K562 (cell line): ENCODE measurements around the gene JAK3.

Source experiments
- CEBPB ChIP-seq: fragments of 450-650 bp; IDR thresholded peaks from 2 replicates; pipeline ENCODE4 v1.6.1; 2016; ENCODE audit warnings: missing genetic modification characterization, missing compliant biosample characterization
- CHD1 ChIP-seq: fragments of 200-600 bp; sonication (generic); IDR thresholded peaks from one replicate; pipeline ENCODE4 v1.6.1; 2012; ENCODE audit warnings: mild to moderate bottlenecking, moderate library complexity, low read length, inconsistent platforms
- GABPA ChIP-seq: fragments of 200-800 bp; sonication (Bioruptor generic); conservative IDR thresholded peaks from 2 replicates; pipeline ENCODE4 v1.6.1; 2016; ENCODE audit warnings: low read depth, missing genetic modification characterization, missing compliant biosample characterization
- KLF16 ChIP-seq: IDR thresholded peaks from 2 replicates; pipeline ENCODE4 v1.6.1; 2016; ENCODE audit warnings: antibody characterized with exemption
- MAFK ChIP-seq: IDR thresholded peaks from 2 replicates; pipeline ENCODE4 v1.6.1; 2011; ENCODE audit warnings: low read length, improper control_type of control experiment
- MYC ChIP-seq, 2 experiments: fragments of 250-450 bp in 1 of 2; sonication (Bioruptor Pico) in 1 of 2; IDR thresholded peaks; 2 replicates each; pipeline versions ENCODE4 v1.5.1 to v1.6.1; 2012 to 2021; ENCODE audit warnings: low read depth in 2 of 2, borderline replicate concordance in 1 of 2, improper control_type of control experiment in 1 of 2, low read length in 1 of 2, mild to moderate bottlenecking in 1 of 2, moderate library complexity in 1 of 2
- PHTF2 ChIP-seq: fragments of 250-450 bp; sonication (Bioruptor Pico); IDR thresholded peaks from 2 replicates; pipeline ENCODE4 v1.5.0; 2021; ENCODE audit warnings: mild to moderate bottlenecking
- POLR2A ChIP-seq: fragments of 450-650 bp; conservative IDR thresholded peaks from 2 replicates; pipeline ENCODE4 v1.6.1; 2016
- RREB1 ChIP-seq: fragments of 250-450 bp; sonication (Bioruptor Pico); IDR thresholded peaks from 2 replicates; pipeline ENCODE4 v1.4.0; 2020
- TEAD2 ChIP-seq: fragments of 450-650 bp; IDR thresholded peaks from 2 replicates; pipeline ENCODE4 v1.6.1; 2016; ENCODE audit warnings: missing genetic modification characterization, control low read depth, missing compliant biosample characterization
- THRA ChIP-seq: fragments of 450-650 bp; IDR thresholded peaks from 2 replicates; pipeline ENCODE4 v1.6.1; 2017; ENCODE audit warnings: mild to moderate bottlenecking, moderate library complexity
- USF2 ChIP-seq: sonication (generic); formaldehyde crosslinking; IDR thresholded peaks from 2 replicates; pipeline ENCODE4 v1.5.0; 2020; ENCODE audit warnings: missing genetic modification reagents
- ZBTB9 ChIP-seq: fragments of 450-650 bp; formaldehyde crosslinking; IDR thresholded peaks from 2 replicates; pipeline ENCODE4 v1.4.0; 2020; ENCODE audit warnings: mild to moderate bottlenecking, moderate library complexity

DNA sequence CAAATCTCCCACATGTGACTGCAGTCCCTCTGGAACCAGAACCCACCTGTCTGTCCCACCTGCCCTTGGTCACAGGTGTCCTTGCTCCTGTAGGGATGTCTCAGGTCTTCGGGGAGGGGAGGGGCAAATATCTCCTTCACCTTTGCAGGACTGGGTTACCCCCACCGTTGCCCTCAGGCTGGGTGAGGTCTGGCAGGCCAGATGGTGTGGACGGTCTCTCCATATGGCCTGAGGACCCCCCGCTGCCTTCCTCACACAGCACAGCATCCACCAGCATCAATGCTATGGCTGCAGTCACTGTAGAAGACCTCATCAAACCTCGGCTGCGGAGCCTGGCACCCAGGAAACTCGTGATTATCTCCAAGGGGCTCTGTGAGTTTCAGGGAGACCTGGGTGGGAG, 33.9 kb upstream of the JAK3 start:
- TF ChIP-seq ZBTB9 (CRISPR knock-in tag) = no peak
- TF ChIP-seq PHTF2 (CRISPR knock-in tag) = no peak
- TF ChIP-seq POLR2A = no peak
- no peak for TF ChIP-seq KLF16
- TF ChIP-seq CHD1 = no peak
- no peak for TF ChIP-seq TEAD2 (tag)
- no peak for TF ChIP-seq USF2 (CRISPR knock-in tag)
- TF ChIP-seq RREB1 (CRISPR knock-in tag) = no peak
- no peak for TF ChIP-seq CEBPB
- TF ChIP-seq GABPA = no peak
- TF ChIP-seq THRA = no peak
- TF ChIP-seq MYC (IDR thresholded peaks at IDR 0.05; ENCODE audit: low read depth, low read length) = no peak
- no peak for TF ChIP-seq MYC (CRISPR knock-in tag; IDR thresholded peaks at IDR 0.05; ENCODE audit: borderline replicate concordance, low read depth)
- TF ChIP-seq MAFK = no peak
